HG03103 (cell line): ENCODE data around the gene POU3F4.

Source experiments
- ATAC-seq: cut with Tn5 transposase; IDR thresholded peaks from one replicate; pipeline ENCODE4 v1.9.1; 2021; ENCODE audit warnings: low read depth; ENCODE audit not compliant: unreplicated experiment

The POU3F4 gene

GRCh38 chrX:83508006-83508405 lies at the start of gene POU3F4:
TSS of gene POU3F4 (plus strand) at chrX:83508290. CDS start at chrX:83508325, 35 bp downstream.
- no peak for ATAC-seq

- peak; percentile 97 for ATAC-seq
Measured at GRCh38 chrX:83469551-83469950, 38.5 kb upstream of the POU3F4 start.

- ATAC-seq: no peak
Measured at GRCh38 chrX:83495898-83496297, 12.2 kb upstream of the POU3F4 start.

DNA sequence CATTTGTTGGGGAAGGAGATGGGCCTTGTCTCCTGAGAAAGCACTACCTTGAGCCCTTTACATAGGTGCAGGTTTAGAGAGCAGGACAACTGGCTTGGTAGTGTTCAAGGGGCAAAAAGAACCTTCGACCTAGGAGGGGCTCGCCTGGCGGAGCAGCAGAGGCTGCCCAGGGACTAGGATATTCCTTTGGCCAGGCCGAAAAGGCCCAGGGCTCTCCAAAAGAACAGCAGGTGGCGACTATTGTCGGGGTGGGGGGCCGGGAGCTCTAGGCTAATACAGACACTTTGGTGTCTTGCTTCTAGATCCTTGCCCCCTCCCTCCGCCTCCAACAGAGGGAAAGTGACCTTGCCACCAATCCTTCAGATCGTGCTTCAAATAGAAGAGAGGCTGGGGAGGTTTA lies 7.1 kb upstream of the POU3F4 start:
- no peak for ATAC-seq

- ATAC-seq: no peak
Measured at GRCh38 chrX:83501530-83501929, 6.6 kb upstream of the POU3F4 start.

GRCh38 chrX:83504721-83505479 lies 3.2 kb upstream of the POU3F4 start:
- ATAC-seq: no peak

GRCh38 chrX:83508526-83509253 lies 600 bp downstream of the POU3F4 start:
- ATAC-seq: no peak

DNA sequence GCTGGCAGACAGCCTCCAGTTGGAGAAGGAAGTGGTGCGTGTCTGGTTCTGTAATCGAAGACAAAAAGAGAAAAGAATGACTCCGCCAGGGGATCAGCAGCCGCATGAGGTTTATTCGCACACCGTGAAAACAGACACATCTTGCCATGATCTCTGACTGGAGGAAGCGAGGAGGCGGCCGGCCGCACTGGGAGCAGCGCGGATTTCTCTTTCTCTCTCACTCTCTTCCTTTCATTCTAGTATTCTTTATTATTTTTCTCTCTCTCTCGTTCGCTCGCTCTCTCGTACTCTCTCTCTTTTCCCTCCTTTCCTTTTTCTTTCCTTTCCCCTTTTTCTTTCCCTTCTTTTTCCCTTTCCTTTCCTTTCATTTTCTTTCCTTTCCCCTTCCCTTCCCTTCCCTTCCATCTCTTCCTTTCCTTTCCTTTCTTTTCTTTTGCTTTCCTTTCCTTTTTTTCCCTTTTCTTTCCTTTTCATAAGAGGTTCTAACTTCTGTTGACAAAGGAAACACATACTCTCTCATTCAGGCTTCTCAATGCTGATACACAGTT lies 1.2 kb downstream of the POU3F4 start:
- ATAC-seq: no peak

- ATAC-seq: no peak
Measured at GRCh38 chrX:83510510-83511062, 2.5 kb downstream of the POU3F4 start.

- ATAC-seq: no peak
Measured at GRCh38 chrX:83511208-83511607, 3.1 kb downstream of the POU3F4 start.

DNA sequence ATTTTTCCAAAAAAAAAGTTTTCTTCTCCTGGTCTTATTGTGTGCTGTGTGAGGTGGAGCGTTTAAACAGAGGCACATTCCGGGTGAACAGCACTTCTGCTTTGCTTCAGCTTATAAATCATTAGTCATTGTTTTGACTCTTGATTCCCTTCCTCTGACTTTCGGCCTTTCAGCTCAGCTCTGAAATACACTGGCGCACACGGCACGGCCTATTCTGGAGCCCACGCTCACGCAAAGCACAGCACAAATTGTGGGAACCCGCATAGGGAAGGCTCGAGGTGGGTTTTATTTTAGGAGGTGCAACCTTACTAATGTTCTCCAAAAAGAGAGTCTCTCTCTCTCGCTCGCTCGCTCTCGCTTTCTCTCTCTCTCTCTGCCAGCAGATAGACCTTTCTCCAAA lies 4.0 kb downstream of the POU3F4 start:
- no peak for ATAC-seq

- ATAC-seq: no peak
Measured at GRCh38 chrX:83516597-83516996, 8.5 kb downstream of the POU3F4 start.

DNA sequence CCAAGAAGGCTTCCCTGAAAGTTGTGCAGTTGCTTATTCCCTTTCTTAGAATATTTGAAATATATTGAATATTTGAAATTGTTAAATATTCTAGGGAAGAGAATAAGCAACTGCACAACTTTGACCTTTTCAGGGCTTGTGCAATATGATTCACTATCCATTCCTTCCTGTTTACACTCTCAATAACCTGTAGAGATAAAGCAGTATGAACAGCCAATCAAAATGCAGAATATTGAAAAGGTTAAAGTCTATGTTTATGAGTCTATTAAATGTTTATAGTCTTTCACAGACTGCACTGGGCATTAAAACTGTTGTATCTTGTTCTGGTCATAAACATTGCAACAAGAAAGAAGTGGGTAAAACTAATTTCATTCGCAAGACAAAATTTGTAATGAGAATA lies 13.8 kb downstream of the POU3F4 start:
- no peak for ATAC-seq

GRCh38 chrX:83529950-83530349 lies 21.9 kb downstream of the POU3F4 start:
- ATAC-seq: no peak

DNA sequence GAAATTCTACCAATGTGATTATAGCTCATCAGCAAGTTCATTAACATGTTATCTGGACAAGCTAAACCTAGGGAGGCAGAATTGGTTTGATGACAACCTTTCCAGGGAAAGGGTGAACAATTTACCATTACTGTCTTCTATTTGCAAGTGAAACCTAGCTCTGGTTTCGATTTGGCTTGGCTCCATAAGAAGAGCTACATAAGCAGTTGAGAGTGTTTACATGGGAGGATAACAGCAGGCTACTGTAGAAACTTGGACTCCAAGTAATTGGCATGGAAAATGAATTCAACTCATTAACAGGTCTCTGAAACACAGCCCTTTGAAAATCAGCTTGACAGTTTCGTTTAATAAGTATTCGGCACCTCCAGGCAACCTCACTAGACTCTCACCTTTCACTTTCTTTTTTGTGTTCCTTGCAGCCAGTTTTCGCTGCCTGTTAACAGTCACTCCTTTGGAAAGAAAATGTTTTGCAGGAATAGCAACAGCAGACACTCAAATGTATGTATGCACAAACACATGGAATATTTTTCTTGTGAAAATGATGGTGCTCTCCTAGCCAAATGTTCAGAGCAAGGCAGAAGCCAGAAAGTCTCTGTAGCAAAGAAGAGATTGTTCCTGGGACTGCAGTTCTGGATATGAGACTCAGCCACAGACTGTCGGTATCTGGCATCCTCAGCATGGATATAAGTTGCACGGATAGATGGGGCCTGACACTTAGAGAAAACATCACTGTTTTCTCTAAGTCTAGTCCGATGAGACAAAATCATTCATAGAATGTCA lies 27.5 kb downstream of the POU3F4 start:
- peak; percentile 50 for ATAC-seq
